Keratinocyte (primary cell): Measurements from ENCODE around the gene POLE. TPM values are rescaled to one million over a fixed set of nuclear protein-coding genes. Genes with fewer than 3 reads are reported as not detected.

Experiments
- DNase-seq: peaks from one replicate; pipeline ENCODE4 v3.0.0-alpha.2; 2011; ENCODE audit warnings: low read depth, missing footprints, low spot score
- FAIRE-seq: peaks from 2 replicates; lab custom pipeline; 2011; peaks lifted over from hg19 to GRCh38; lab: Jason Lieb, UNC
- H2AFZ ChIP-seq: 2 replicates; pipeline ENCODE4 v1.6.0; 2012; ENCODE audit warnings: low read length, control low read depth, inconsistent platforms; ENCODE audit not compliant: control insufficient read depth
- H3K27ac ChIP-seq: 2 replicates; pipeline ENCODE4 v1.5.1; 2011; ENCODE audit warnings: low read length; ENCODE audit not compliant: control insufficient read depth, insufficient read depth
- H3K27me3 ChIP-seq: 3 replicates; pipeline ENCODE4 v1.6.0; 2011; ENCODE audit warnings: low read length; ENCODE audit not compliant: control insufficient read depth, insufficient read depth; ENCODE audit errors: extremely low read depth
- H3K36me3 ChIP-seq, 2 experiments: 2 replicates in 1 of 2; 3 replicates in 1 of 2; pipeline ENCODE4 v1.5.1; 2011; ENCODE audit warnings: low read length in 2 of 2, mild to moderate bottlenecking in 1 of 2; ENCODE audit not compliant: control insufficient read depth in 2 of 2, insufficient read depth in 2 of 2; ENCODE audit errors: extremely low read depth in 1 of 2
- H3K4me1 ChIP-seq: 3 replicates; pipeline ENCODE4 v1.5.1; 2011; ENCODE audit warnings: low read length; ENCODE audit not compliant: control insufficient read depth, insufficient read depth; ENCODE audit errors: extremely low read depth
- H3K4me2 ChIP-seq: 3 replicates; pipeline ENCODE4 v1.6.0; 2011; ENCODE audit warnings: low read depth, low read length; ENCODE audit not compliant: control insufficient read depth, insufficient read depth; ENCODE audit errors: extremely low read depth
- H3K4me3 ChIP-seq, 3 experiments: fragments of 200-600 bp in 1 of 3; sonication (generic) in 1 of 3; 2 replicates in 2 of 3; 3 replicates in 1 of 3; pipeline ENCODE4 v1.5.1; 2011 to 2016; ENCODE audit warnings: low read length in 3 of 3, mild to moderate bottlenecking in 3 of 3, control low read depth in 2 of 3, inconsistent platforms in 1 of 3, low read depth in 1 of 3, mixed read lengths in 1 of 3, mixed run types in 1 of 3, moderate library complexity in 1 of 3; ENCODE audit not compliant: control insufficient read depth in 2 of 3, insufficient read depth in 2 of 3; ENCODE audit errors: extremely low read depth in 1 of 3
- H3K79me2 ChIP-seq: 2 replicates; pipeline ENCODE4 v1.6.0; 2012; ENCODE audit warnings: low read length; ENCODE audit not compliant: control insufficient read depth, insufficient read depth
- H3K9ac ChIP-seq: 3 replicates; pipeline ENCODE4 v1.6.0; 2011; ENCODE audit warnings: low read length; ENCODE audit not compliant: control insufficient read depth, insufficient read depth; ENCODE audit errors: extremely low read depth
- H3K9me1 ChIP-seq: 3 replicates; pipeline ENCODE4 v1.6.0; 2011; ENCODE audit warnings: low read length; ENCODE audit not compliant: control insufficient read depth, insufficient read depth; ENCODE audit errors: extremely low read depth
- H3K9me3 ChIP-seq: 2 replicates; pipeline ENCODE4 v1.5.1; 2012; ENCODE audit warnings: low read depth, low read length; ENCODE audit not compliant: control insufficient read depth
- H4K20me1 ChIP-seq: 3 replicates; pipeline ENCODE4 v1.6.0; 2011; ENCODE audit warnings: low read length; ENCODE audit not compliant: control insufficient read depth, insufficient read depth; ENCODE audit errors: extremely low read depth
- CTCF ChIP-seq, 3 experiments: IDR thresholded peaks in 1 of 3; conservative IDR thresholded peaks in 1 of 3; optimal IDR thresholded peaks in 1 of 3; 2 replicates in 2 of 3; 3 replicates in 1 of 3; pipeline versions ENCODE3 to v1.5.1; 2011; ENCODE audit warnings: low read length in 3 of 3, mild to moderate bottlenecking in 3 of 3, moderate library complexity in 2 of 3, control low read depth in 1 of 3, inconsistent platforms in 1 of 3; ENCODE audit not compliant: insufficient read depth in 2 of 3; ENCODE audit errors: extremely low read depth in 1 of 3
- EZH2 ChIP-seq: IDR thresholded peaks from one replicate; pipeline ENCODE4 v1.6.1; 2012; ENCODE audit warnings: inconsistent platforms, mild to moderate bottlenecking, low read length, moderate library complexity
- dilution Hi-C: fragments of 300-500 bp; cut with MboI; formaldehyde crosslinking; loops from one replicate; pipeline ENCODE4 v1.7.0; 2020; ENCODE audit warnings: low sequenced_read_pairs; ENCODE audit not compliant: extremely low pct_ligation_motif_present
- polyA plus RNA-seq, 5 experiments: library from polyadenylated mRNA; depleted of rRNA in 3 of 5; stranded (reverse) in 3 of 5; stranded (forward) in 1 of 5; unstranded in 1 of 5; fragments of >200 nt; gene quantifications; 1 replicate in 1 of 5; 2 replicates in 3 of 5; 3 replicates in 1 of 5; pipeline versions ENCODE4 v1.2.1 to v1.2.3, GENCODE V29; 2011 to 2012; ENCODE audit warnings: missing spikeins in 2 of 5, low read depth in 1 of 5, low replicate concordance in 1 of 5

POLE gene
- polyA plus RNA-seq, 1 donor (not counting 4 experiments of a cell fraction or from before 2014, with no cell fraction given): 14.8 TPM

- H3K4me1 ChIP-seq: no peaks in the 10 kb centered on the region
- no peaks in the 10 kb centered on the region for H3K79me2 ChIP-seq
- no peak overlapping the region for H3K4me2 ChIP-seq
- FAIRE-seq (no peak), DNase-seq (no peak)
- no peak for TF ChIP-seq CTCF (optimal IDR thresholded peaks at IDR 0.05 in 1 of 3, IDR thresholded peaks at IDR 0.05 in 1 of 3, conservative IDR thresholded peaks at IDR 0.05 in 1 of 3; ENCODE audit: extremely low read depth in 1 of 3, insufficient read depth in 2 of 3, low read length in 3 of 3)
- TF ChIP-seq EZH2: no peak
- H3K9me3 ChIP-seq: no peaks in the 10 kb centered on the region
- no peak overlapping the region for H3K27ac ChIP-seq
- H3K9me1 ChIP-seq: no peaks in the 10 kb centered on the region
- no peak overlapping the region for H3K4me3 ChIP-seq
- no peaks in the 10 kb centered on the region for H3K27me3 ChIP-seq
- no peaks in the 10 kb centered on the region for H4K20me1 ChIP-seq
- no peak overlapping the region for H3K9ac ChIP-seq
- dilution Hi-C loops: no loop called here
- H3K36me3 ChIP-seq: peaks cover 4 to 18% of the 10 kb centered on the region in 2 experiments
- no peak overlapping the region for H2AFZ ChIP-seq
These were observed 109.0 kb downstream of the POLE start for GRCh38 chr12:132578118-132578517.

- H3K79me2 ChIP-seq: no peaks in the 10 kb centered on the region
- no peaks in the 10 kb centered on the region for H4K20me1 ChIP-seq
- no peak for FAIRE-seq
- no peak overlapping the region for H3K4me2 ChIP-seq
- H3K9me3 ChIP-seq: no peaks in the 10 kb centered on the region
- dilution Hi-C loops: no loop called here
- no peak overlapping the region for H3K4me3 ChIP-seq
- peaks cover 4 to 20% of the 10 kb centered on the region in 2 experiments for H3K36me3 ChIP-seq
- no peak for TF ChIP-seq CTCF (optimal IDR thresholded peaks at IDR 0.05 in 1 of 3, IDR thresholded peaks at IDR 0.05 in 1 of 3, conservative IDR thresholded peaks at IDR 0.05 in 1 of 3; ENCODE audit: extremely low read depth in 1 of 3, insufficient read depth in 2 of 3, low read length in 3 of 3)
- TF ChIP-seq EZH2: no peak
- no peak overlapping the region for H3K9ac ChIP-seq
- no peak overlapping the region for H3K27ac ChIP-seq
- H3K9me1 ChIP-seq: no peaks in the 10 kb centered on the region
- no peak overlapping the region for H2AFZ ChIP-seq
- DNase-seq: no peak
- no peaks in the 10 kb centered on the region for H3K27me3 ChIP-seq
- no peaks in the 10 kb centered on the region for H3K4me1 ChIP-seq
These were observed 109.8 kb downstream of the POLE start for GRCh38 chr12:132577191-132577920.
